ENCODE measurements around the gene P4HB. TPM values are rescaled to one million over a fixed set of nuclear protein-coding genes. Genes with fewer than 3 reads are reported as not detected.

Gene P4HB
- total and polyA plus RNA-seq, 8 donors, result 485 to 935 (median 547) TPM

GRCh38 chr17:81860756-81861568, 627 bp upstream of the P4HB start:
- H3K4me1 ChIP-seq, result peaks cover 18 to 85% of the 10 kb centered on the region in 2 donors
- H3K9me3 ChIP-seq, result no peaks in the 10 kb centered on the region
- H3K27me3 ChIP-seq, result no peaks in the 10 kb centered on the region
- peaks cover 0 to 44% of the 10 kb centered on the region in 2 donors for H3K36me3 ChIP-seq
- H3K4me3 ChIP-seq, result peak overlapping the region; percentile 93 to 97
- ATAC-seq (peak; percentile 94), DNase-seq (peak; percentile 98 to 100 (median 100))
- H3K27ac ChIP-seq, result peak overlapping the region; percentile 93 to 98
- intact Hi-C loops (cut with DNase I), result no loop called here
- TF ChIP-seq CTCF (IDR thresholded peaks at IDR 0.05), result peak in 1 of 2 donors; percentile 11

GRCh38 chr17:81858967-81859905, 1.1 kb downstream of the P4HB start:
- H3K4me3 ChIP-seq, result peak overlapping the region; percentile 95 to 97
- ATAC-seq (no peak), DNase-seq (no peak)
- intact Hi-C loops (cut with DNase I), result no loop called here
- H3K4me1 ChIP-seq, result peaks cover 16 to 80% of the 10 kb centered on the region in 2 donors
- H3K27me3 ChIP-seq, result no peaks in the 10 kb centered on the region
- no peaks in the 10 kb centered on the region for H3K9me3 ChIP-seq
- peak overlapping the region in 1 of 2 donors; percentile 98 for H3K27ac ChIP-seq
- peaks cover 0 to 52% of the 10 kb centered on the region in 2 donors for H3K36me3 ChIP-seq
- no peak for TF ChIP-seq CTCF (IDR thresholded peaks at IDR 0.05)

- peaks cover 16 to 71% of the 10 kb centered on the region in 2 donors for H3K4me1 ChIP-seq
- ATAC-seq (no peak), DNase-seq (no peak)
- H3K27me3 ChIP-seq, result no peaks in the 10 kb centered on the region
- no peaks in the 10 kb centered on the region for H3K9me3 ChIP-seq
- intact Hi-C loops (cut with DNase I), result no loop called here
- H3K4me3 ChIP-seq, result peak overlapping the region in 1 of 2 donors; percentile 97
- peak overlapping the region in 1 of 2 donors; percentile 1 for H3K27ac ChIP-seq
- H3K36me3 ChIP-seq, result peaks cover 0 to 57% of the 10 kb centered on the region in 2 donors
- TF ChIP-seq CTCF (IDR thresholded peaks at IDR 0.05), result no peak
Measured at GRCh38 chr17:81858170-81858966, 2.0 kb downstream of the P4HB start.

GRCh38 chr17:81854974-81855774, 5.2 kb downstream of the P4HB start:
- ATAC-seq (peak; percentile 13), DNase-seq (no peak)
- no peaks in the 10 kb centered on the region for H3K9me3 ChIP-seq
- intact Hi-C loops (cut with DNase I), result no loop called here
- H3K4me3 ChIP-seq, result no peak overlapping the region
- no peak overlapping the region for H3K27ac ChIP-seq
- no peak for TF ChIP-seq CTCF (IDR thresholded peaks at IDR 0.05)
- H3K36me3 ChIP-seq, result peaks cover 0 to 89% of the 10 kb centered on the region in 2 donors
- no peaks in the 10 kb centered on the region for H3K27me3 ChIP-seq
- peaks cover 12 to 49% of the 10 kb centered on the region in 2 donors for H3K4me1 ChIP-seq
